HEK293 (cell line): ENCODE results near the gene GRAP2.

Source experiments
- CTCF ChIA-PET: fragments of 350-600 bp; formaldehyde crosslinking; extraction: SDS; loops from one replicate; lab custom pipeline; 2021; ENCODE audit warnings: antibody characterized with exemption; lab: Yijun Ruan, JAX
- POLR2A ChIA-PET: fragments of 300-600 bp; formaldehyde crosslinking; extraction: SDS; loops from one replicate; lab custom pipeline; 2020; ENCODE audit warnings: antibody characterized with exemption, inconsistent platforms; lab: Yijun Ruan, JAX
- H3K27ac ChIP-seq: fragments of 200-500 bp; sonication (Bioruptor generic); 2 replicates; pipeline ENCODE4 v1.5.1; 2014; ENCODE audit warnings: low read depth, low read length, control low read depth, inconsistent platforms; ENCODE audit errors: extremely low read depth
- H3K36me3 ChIP-seq, 2 experiments: fragments of 200-500 bp in 1 of 2; sonication (Bioruptor generic) in 1 of 2; 1 replicate in 1 of 2; 2 replicates in 1 of 2; pipeline ENCODE4 v1.5.1; 2014 to 2017; ENCODE audit warnings: inconsistent platforms in 2 of 2, low read length in 2 of 2; ENCODE audit not compliant: control insufficient read depth in 2 of 2, insufficient read depth in 1 of 2
- H3K4me1 ChIP-seq: fragments of 200-500 bp; sonication (Bioruptor generic); 2 replicates; pipeline ENCODE4 v1.5.1; 2014; ENCODE audit warnings: mild to moderate bottlenecking, low read length, inconsistent platforms; ENCODE audit not compliant: control insufficient read depth, insufficient read depth
- H3K4me3 ChIP-seq: 2 replicates; pipeline ENCODE4 v1.5.1; 2011; ENCODE audit warnings: low read depth, mild to moderate bottlenecking, control low read depth, low read length, moderate library complexity
- H3K9me3 ChIP-seq: fragments of 200-500 bp; sonication (Bioruptor generic); 2 replicates; pipeline ENCODE4 v1.5.1; 2014; ENCODE audit warnings: low read depth, low read length, inconsistent platforms; ENCODE audit not compliant: control insufficient read depth, insufficient read depth
- KLF7 ChIP-seq: fragments of 450-650 bp; formaldehyde crosslinking; IDR thresholded peaks from 2 replicates; pipeline ENCODE4 v1.5.1; 2016; ENCODE audit warnings: missing biosample characterization, missing genetic modification characterization, borderline replicate concordance
- SCRT1 ChIP-seq: fragments of 450-650 bp; formaldehyde crosslinking; IDR thresholded peaks from 2 replicates; pipeline ENCODE4 v1.5.1; 2016; ENCODE audit warnings: missing biosample characterization, missing genetic modification characterization, borderline replicate concordance
- TCF7L2 ChIP-seq: IDR thresholded peaks from 2 replicates; pipeline ENCODE4 v1.6.1; 2011; ENCODE audit warnings: low read depth, mild to moderate bottlenecking, inconsistent platforms, low read length, moderate library complexity, borderline replicate concordance
- ZFP37 ChIP-seq: fragments of 450-650 bp; formaldehyde crosslinking; IDR thresholded peaks from 2 replicates; pipeline ENCODE4 v1.5.1; 2016; ENCODE audit warnings: missing biosample characterization, missing genetic modification characterization
- ZIC2 ChIP-seq: fragments of 450-650 bp; formaldehyde crosslinking; IDR thresholded peaks from 2 replicates; pipeline ENCODE4 v1.5.1; 2016; ENCODE audit warnings: missing biosample characterization, missing genetic modification characterization
- ZNF114 ChIP-seq: fragments of 450-650 bp; formaldehyde crosslinking; IDR thresholded peaks from 2 replicates; pipeline ENCODE4 v1.5.0; 2017; ENCODE audit warnings: missing biosample characterization, missing genetic modification characterization
- ZNF19 ChIP-seq: fragments of 450-650 bp; formaldehyde crosslinking; IDR thresholded peaks from 2 replicates; pipeline ENCODE4; 2016; ENCODE audit warnings: missing biosample characterization, missing genetic modification characterization, low read depth
- ZNF214 ChIP-seq: fragments of 450-650 bp; formaldehyde crosslinking; IDR thresholded peaks from 2 replicates; pipeline ENCODE4 v1.5.1; 2017; ENCODE audit warnings: missing biosample characterization, mild to moderate bottlenecking, missing genetic modification characterization, borderline replicate concordance
- ZNF223 ChIP-seq: fragments of 450-650 bp; formaldehyde crosslinking; IDR thresholded peaks from 2 replicates; pipeline ENCODE4 v1.5.1; 2016; ENCODE audit warnings: missing biosample characterization, missing genetic modification characterization
- ZNF292 ChIP-seq: fragments of 450-650 bp; formaldehyde crosslinking; IDR thresholded peaks from 2 replicates; pipeline ENCODE4 v1.5.1; 2016; ENCODE audit warnings: low read depth, missing biosample characterization, missing genetic modification characterization, borderline replicate concordance
- ZNF585B ChIP-seq: fragments of 450-650 bp; formaldehyde crosslinking; IDR thresholded peaks from 2 replicates; pipeline ENCODE4 v1.5.1; 2016; ENCODE audit warnings: missing biosample characterization, missing genetic modification characterization
- ZNF621 ChIP-seq: fragments of 450-650 bp; formaldehyde crosslinking; IDR thresholded peaks from 2 replicates; pipeline ENCODE4 v1.5.1; 2017; ENCODE audit warnings: missing biosample characterization, missing genetic modification characterization
- ZNF654 ChIP-seq: fragments of 450-650 bp; formaldehyde crosslinking; IDR thresholded peaks from 2 replicates; pipeline ENCODE4 v1.5.1; 2016; ENCODE audit warnings: low read depth, missing biosample characterization, missing genetic modification characterization
- ZNF670 ChIP-seq: fragments of 450-650 bp; formaldehyde crosslinking; IDR thresholded peaks from 2 replicates; pipeline ENCODE4 v1.5.1; 2016; ENCODE audit warnings: missing biosample characterization, missing genetic modification characterization, low read depth
- ZNF707 ChIP-seq: fragments of 450-650 bp; formaldehyde crosslinking; IDR thresholded peaks from 2 replicates; pipeline ENCODE4 v1.5.1; 2016; ENCODE audit warnings: missing biosample characterization, missing genetic modification characterization
- ZNF76 ChIP-seq: fragments of 450-650 bp; formaldehyde crosslinking; IDR thresholded peaks from 2 replicates; pipeline ENCODE4; 2016; ENCODE audit warnings: low read depth, missing biosample characterization, missing genetic modification characterization, borderline replicate concordance
- TF ChIP-seq, protein P1 (sequence below): fragments of 450-650 bp; formaldehyde crosslinking; IDR thresholded peaks from 2 replicates; pipeline ENCODE4 v1.5.1; 2016; ENCODE audit warnings: missing biosample characterization, missing genetic modification characterization, borderline replicate concordance
- TF ChIP-seq, protein P2 (sequence below): fragments of 450-650 bp; formaldehyde crosslinking; IDR thresholded peaks from 2 replicates; pipeline ENCODE4 v1.5.1; 2016; ENCODE audit warnings: missing biosample characterization, missing genetic modification characterization
- TF ChIP-seq, protein P3 (sequence below): fragments of 450-650 bp; formaldehyde crosslinking; IDR thresholded peaks from 2 replicates; pipeline ENCODE4 v1.5.1; 2016; ENCODE audit warnings: missing biosample characterization, missing genetic modification characterization
- TF ChIP-seq, protein P4 (sequence below): fragments of 450-650 bp; formaldehyde crosslinking; IDR thresholded peaks from 2 replicates; pipeline ENCODE4 v1.5.1; 2016; ENCODE audit warnings: missing biosample characterization, missing genetic modification characterization

Gene GRAP2

DNA sequence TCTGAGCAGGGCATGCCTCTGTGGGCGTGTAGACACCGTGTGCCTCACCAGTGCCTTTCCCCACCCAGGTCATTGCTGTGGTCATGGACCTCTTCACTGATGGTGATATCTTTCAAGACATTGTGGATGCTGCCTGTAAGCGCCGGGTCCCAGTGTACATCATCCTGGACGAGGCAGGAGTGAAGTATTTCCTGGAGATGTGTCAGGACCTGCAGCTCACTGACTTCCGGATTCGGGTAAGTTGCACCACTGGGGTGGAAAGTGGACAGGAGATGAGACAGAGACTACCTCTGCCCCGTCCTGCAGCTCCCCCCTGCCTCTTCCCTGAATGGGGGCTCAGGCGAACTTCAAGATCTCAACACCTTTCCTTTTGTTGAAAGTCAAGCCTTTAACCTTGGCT, 118.2 kb downstream of the GRAP2 start:
- H3K9me3 ChIP-seq = no peaks in the 10 kb centered on the region
- ChIA-PET CTCF (interaction anchor here (0.6 to 1.8 kb wide), 4 partner anchors 17 to 699 kb away, joined by 3 to 8 read pairs (median 3); no protein-coding TSS in a partner anchor), POLR2A (interaction anchor here (0.8 kb wide), 1 partner anchor 17 kb away, joined by 3 read pairs; no protein-coding TSS in a partner anchor)
- TF ChIP-seq ZNF654 = no peak
- no peaks in the 10 kb centered on the region for H3K4me1 ChIP-seq
- no peak overlapping the region for H3K27ac ChIP-seq
- H3K4me3 ChIP-seq = no peak overlapping the region
- no peaks in the 10 kb centered on the region for H3K36me3 ChIP-seq

DNA sequence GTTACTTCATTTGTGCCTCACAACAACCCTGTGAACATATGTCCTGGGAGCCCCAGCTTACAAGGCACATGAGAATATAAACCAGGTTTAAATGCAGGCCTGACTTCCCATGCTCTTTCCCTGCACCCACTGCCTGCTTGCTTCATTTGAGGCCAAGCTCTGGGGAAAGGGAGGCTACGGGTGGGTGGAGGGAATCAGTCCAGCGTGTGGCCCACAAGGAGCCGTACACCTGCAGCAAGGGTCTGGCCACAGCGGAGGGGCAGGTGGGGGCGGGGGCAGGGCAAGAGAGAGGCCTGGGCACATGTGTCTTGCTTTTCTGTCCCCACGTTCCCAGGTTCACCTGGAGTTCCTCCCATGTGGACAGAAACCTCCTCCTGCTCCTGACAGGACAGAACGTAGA, 120.1 kb downstream of the GRAP2 start:
- no peaks in the 10 kb centered on the region for H3K36me3 ChIP-seq
- no peaks in the 10 kb centered on the region for H3K9me3 ChIP-seq
- no peak overlapping the region for H3K27ac ChIP-seq
- ChIA-PET CTCF (interaction anchor here (2.0 to 6.5 kb wide), 2 partner anchors 10 to 487 kb away, joined by 4 to 109 read pairs; partner anchors contain the start of gene RPS19BP1), POLR2A (no interaction called here)
- no peak overlapping the region for H3K4me3 ChIP-seq
- TF ChIP-seq ZNF214 (tag by site-specific recombination) = no peak
- no peak for TF ChIP-seq ZNF621 (tag by site-specific recombination)
- TF ChIP-seq TCF7L2 = no peak
- no peak for TF ChIP-seq ZNF76 (tag by site-specific recombination)
- TF ChIP-seq ZIC2 (tag by site-specific recombination) = no peak
- no peak for TF ChIP-seq ZNF114 (tag by site-specific recombination)
- TF ChIP-seq ZNF707 (tag by site-specific recombination) = no peak
- TF ChIP-seq SCRT1 (tag by site-specific recombination) = no peak
- TF ChIP-seq ZFP37 (tag by site-specific recombination) = no peak
- no peak for TF ChIP-seq KLF7 (tag by site-specific recombination)
- TF ChIP-seq, protein P1, sequence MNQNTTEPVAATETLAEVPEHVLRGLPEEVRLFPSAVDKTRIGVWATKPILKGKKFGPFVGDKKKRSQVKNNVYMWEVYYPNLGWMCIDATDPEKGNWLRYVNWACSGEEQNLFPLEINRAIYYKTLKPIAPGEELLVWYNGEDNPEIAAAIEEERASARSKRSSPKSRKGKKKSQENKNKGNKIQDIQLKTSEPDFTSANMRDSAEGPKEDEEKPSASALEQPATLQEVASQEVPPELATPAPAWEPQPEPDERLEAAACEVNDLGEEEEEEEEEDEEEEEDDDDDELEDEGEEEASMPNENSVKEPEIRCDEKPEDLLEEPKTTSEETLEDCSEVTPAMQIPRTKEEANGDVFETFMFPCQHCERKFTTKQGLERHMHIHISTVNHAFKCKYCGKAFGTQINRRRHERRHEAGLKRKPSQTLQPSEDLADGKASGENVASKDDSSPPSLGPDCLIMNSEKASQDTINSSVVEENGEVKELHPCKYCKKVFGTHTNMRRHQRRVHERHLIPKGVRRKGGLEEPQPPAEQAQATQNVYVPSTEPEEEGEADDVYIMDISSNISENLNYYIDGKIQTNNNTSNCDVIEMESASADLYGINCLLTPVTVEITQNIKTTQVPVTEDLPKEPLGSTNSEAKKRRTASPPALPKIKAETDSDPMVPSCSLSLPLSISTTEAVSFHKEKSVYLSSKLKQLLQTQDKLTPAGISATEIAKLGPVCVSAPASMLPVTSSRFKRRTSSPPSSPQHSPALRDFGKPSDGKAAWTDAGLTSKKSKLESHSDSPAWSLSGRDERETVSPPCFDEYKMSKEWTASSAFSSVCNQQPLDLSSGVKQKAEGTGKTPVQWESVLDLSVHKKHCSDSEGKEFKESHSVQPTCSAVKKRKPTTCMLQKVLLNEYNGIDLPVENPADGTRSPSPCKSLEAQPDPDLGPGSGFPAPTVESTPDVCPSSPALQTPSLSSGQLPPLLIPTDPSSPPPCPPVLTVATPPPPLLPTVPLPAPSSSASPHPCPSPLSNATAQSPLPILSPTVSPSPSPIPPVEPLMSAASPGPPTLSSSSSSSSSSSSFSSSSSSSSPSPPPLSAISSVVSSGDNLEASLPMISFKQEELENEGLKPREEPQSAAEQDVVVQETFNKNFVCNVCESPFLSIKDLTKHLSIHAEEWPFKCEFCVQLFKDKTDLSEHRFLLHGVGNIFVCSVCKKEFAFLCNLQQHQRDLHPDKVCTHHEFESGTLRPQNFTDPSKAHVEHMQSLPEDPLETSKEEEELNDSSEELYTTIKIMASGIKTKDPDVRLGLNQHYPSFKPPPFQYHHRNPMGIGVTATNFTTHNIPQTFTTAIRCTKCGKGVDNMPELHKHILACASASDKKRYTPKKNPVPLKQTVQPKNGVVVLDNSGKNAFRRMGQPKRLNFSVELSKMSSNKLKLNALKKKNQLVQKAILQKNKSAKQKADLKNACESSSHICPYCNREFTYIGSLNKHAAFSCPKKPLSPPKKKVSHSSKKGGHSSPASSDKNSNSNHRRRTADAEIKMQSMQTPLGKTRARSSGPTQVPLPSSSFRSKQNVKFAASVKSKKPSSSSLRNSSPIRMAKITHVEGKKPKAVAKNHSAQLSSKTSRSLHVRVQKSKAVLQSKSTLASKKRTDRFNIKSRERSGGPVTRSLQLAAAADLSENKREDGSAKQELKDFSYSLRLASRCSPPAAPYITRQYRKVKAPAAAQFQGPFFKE (tag by site-specific recombination) = no peak
- no peak for TF ChIP-seq ZNF585B (tag by site-specific recombination)
- TF ChIP-seq ZNF292 (tag by site-specific recombination) = no peak
- TF ChIP-seq, protein P2, sequence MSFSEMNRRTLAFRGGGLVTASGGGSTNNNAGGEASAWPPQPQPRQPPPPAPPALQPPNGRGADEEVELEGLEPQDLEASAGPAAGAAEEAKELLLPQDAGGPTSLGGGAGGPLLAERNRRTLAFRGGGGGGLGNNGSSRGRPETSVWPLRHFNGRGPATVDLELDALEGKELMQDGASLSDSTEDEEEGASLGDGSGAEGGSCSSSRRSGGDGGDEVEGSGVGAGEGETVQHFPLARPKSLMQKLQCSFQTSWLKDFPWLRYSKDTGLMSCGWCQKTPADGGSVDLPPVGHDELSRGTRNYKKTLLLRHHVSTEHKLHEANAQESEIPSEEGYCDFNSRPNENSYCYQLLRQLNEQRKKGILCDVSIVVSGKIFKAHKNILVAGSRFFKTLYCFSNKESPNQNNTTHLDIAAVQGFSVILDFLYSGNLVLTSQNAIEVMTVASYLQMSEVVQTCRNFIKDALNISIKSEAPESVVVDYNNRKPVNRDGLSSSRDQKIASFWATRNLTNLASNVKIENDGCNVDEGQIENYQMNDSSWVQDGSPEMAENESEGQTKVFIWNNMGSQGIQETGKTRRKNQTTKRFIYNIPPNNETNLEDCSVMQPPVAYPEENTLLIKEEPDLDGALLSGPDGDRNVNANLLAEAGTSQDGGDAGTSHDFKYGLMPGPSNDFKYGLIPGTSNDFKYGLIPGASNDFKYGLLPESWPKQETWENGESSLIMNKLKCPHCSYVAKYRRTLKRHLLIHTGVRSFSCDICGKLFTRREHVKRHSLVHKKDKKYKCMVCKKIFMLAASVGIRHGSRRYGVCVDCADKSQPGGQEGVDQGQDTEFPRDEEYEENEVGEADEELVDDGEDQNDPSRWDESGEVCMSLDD (tag by site-specific recombination) = no peak
- TF ChIP-seq ZNF223 (tag by site-specific recombination) = no peak
- TF ChIP-seq, protein P3, sequence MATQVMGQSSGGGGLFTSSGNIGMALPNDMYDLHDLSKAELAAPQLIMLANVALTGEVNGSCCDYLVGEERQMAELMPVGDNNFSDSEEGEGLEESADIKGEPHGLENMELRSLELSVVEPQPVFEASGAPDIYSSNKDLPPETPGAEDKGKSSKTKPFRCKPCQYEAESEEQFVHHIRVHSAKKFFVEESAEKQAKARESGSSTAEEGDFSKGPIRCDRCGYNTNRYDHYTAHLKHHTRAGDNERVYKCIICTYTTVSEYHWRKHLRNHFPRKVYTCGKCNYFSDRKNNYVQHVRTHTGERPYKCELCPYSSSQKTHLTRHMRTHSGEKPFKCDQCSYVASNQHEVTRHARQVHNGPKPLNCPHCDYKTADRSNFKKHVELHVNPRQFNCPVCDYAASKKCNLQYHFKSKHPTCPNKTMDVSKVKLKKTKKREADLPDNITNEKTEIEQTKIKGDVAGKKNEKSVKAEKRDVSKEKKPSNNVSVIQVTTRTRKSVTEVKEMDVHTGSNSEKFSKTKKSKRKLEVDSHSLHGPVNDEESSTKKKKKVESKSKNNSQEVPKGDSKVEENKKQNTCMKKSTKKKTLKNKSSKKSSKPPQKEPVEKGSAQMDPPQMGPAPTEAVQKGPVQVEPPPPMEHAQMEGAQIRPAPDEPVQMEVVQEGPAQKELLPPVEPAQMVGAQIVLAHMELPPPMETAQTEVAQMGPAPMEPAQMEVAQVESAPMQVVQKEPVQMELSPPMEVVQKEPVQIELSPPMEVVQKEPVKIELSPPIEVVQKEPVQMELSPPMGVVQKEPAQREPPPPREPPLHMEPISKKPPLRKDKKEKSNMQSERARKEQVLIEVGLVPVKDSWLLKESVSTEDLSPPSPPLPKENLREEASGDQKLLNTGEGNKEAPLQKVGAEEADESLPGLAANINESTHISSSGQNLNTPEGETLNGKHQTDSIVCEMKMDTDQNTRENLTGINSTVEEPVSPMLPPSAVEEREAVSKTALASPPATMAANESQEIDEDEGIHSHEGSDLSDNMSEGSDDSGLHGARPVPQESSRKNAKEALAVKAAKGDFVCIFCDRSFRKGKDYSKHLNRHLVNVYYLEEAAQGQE (tag by site-specific recombination) = no peak
- no peak for TF ChIP-seq ZNF670 (tag by site-specific recombination)
- no peak for TF ChIP-seq ZNF19 (tag by site-specific recombination)
- TF ChIP-seq, protein P4, sequence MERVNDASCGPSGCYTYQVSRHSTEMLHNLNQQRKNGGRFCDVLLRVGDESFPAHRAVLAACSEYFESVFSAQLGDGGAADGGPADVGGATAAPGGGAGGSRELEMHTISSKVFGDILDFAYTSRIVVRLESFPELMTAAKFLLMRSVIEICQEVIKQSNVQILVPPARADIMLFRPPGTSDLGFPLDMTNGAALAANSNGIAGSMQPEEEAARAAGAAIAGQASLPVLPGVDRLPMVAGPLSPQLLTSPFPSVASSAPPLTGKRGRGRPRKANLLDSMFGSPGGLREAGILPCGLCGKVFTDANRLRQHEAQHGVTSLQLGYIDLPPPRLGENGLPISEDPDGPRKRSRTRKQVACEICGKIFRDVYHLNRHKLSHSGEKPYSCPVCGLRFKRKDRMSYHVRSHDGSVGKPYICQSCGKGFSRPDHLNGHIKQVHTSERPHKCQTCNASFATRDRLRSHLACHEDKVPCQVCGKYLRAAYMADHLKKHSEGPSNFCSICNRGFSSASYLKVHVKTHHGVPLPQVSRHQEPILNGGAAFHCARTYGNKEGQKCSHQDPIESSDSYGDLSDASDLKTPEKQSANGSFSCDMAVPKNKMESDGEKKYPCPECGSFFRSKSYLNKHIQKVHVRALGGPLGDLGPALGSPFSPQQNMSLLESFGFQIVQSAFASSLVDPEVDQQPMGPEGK (tag by site-specific recombination) = no peak
- H3K4me1 ChIP-seq = no peaks in the 10 kb centered on the region
